ENCODE measurements around the gene CTNNA3. TPM values are rescaled to one million over a fixed set of nuclear protein-coding genes. Genes with fewer than 3 reads are reported as not detected.

CTNNA3 gene
- total and polyA plus RNA-seq, 2 donors (not counting 3 experiments of a cell fraction or from before 2014, with no cell fraction given), result not detected

DNA sequence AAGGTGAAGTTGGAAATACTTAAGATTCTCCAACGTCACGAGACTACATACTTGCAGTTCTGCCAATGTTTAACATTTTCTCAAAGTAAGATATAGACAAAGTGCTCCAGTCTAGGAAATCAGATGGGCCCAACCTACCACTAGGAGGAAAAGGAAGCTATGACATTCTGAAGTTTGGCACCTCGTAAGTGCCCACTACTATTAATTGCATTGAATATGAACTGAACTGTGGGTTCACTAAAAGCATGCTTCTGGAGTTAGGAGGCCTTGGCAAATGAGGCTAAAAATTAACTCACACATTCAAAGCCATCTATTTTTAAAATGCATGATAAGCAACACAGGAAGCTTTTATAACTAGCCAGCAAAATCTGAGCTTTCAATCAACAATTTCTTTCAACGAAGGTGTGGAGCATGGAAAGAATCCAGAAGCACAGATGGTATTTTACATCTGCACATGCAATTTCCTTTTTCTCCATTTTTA is 620.5 kb downstream of the CTNNA3 start:
- intact Hi-C loops (cut with micrococcal nuclease) (no loop called here), dilution Hi-C loops (cut with MboI; ENCODE audit: extremely low pct_ligation_motif_present, low sequenced_read_pairs) (no loop called here)
- Histone ChIP-seq H3K36me3 (ENCODE audit: control insufficient read depth in 2 of 2, extremely low read depth in 1 of 2, insufficient read depth in 2 of 2, low read length in 2 of 2) (no peaks in the 10 kb centered on the region), H3K9ac (replicated peaks; ENCODE audit: extremely low read depth, insufficient read depth, low read length) (no peak overlapping the region), H2AFZ (ENCODE audit: low read depth, low read length) (no peak overlapping the region), H3K4me2 (ENCODE audit: insufficient read depth, low read length) (no peak overlapping the region), H3K27ac (ENCODE audit: insufficient read depth, low read depth, low read length) (no peak overlapping the region), H3K79me2 (ENCODE audit: control insufficient read depth, insufficient read depth, low read length) (no peaks in the 10 kb centered on the region), H3K9me3 (replicated peaks; ENCODE audit: control insufficient read depth, insufficient read depth, low read length) (no peaks in the 10 kb centered on the region), H3K9me1 (replicated peaks; ENCODE audit: control insufficient read depth, extremely low read depth, insufficient read depth, low read length) (no peaks in the 10 kb centered on the region), H3K4me3 (replicated peaks in 1 of 3; ENCODE audit: insufficient read depth in 1 of 3, low read depth in 1 of 3, low read length in 3 of 3) (no peak overlapping the region), H4K20me1 (replicated peaks; ENCODE audit: control insufficient read depth, extremely low read depth, insufficient read depth, low read length) (no peaks in the 10 kb centered on the region), H3K4me1 (ENCODE audit: control insufficient read depth, extremely low read depth, insufficient read depth, low read length) (no peaks in the 10 kb centered on the region), H3K27me3 (ENCODE audit: control insufficient read depth in 2 of 2, insufficient read depth in 2 of 2, low read length in 2 of 2) (no peaks in the 10 kb centered on the region)
- no peak for FAIRE-seq
- CTCF ChIA-PET, result no interaction called here
- TF ChIP-seq, protein P1, sequence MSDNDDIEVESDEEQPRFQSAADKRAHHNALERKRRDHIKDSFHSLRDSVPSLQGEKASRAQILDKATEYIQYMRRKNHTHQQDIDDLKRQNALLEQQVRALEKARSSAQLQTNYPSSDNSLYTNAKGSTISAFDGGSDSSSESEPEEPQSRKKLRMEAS (IDR thresholded peaks at IDR 0.05; ENCODE audit: insufficient read depth, insufficient read length), result no peak
- no peak for TF ChIP-seq EZH2 (IDR thresholded peaks at IDR 0.05; ENCODE audit: borderline replicate concordance, low read depth, low read length, severe bottlenecking)
- TF ChIP-seq POLR2A (IDR thresholded peaks at IDR 0.05; ENCODE audit: low read depth, low read length), result no peak
- no peak for TF ChIP-seq POLR2AphosphoS5 (IDR thresholded peaks at IDR 0.05; ENCODE audit: insufficient read depth, low read depth, low read length)
- no peak for TF ChIP-seq JUN (IDR thresholded peaks at IDR 0.05; ENCODE audit: borderline replicate concordance, insufficient read depth, insufficient read length, low read depth)
- TF ChIP-seq FOS (IDR thresholded peaks at IDR 0.05; ENCODE audit: borderline replicate concordance, insufficient read depth, low read length), result no peak
- no peak for TF ChIP-seq GATA2 (IDR thresholded peaks at IDR 0.05; ENCODE audit: insufficient read depth, insufficient read length, low read depth, low read length)
- DNase-seq (ENCODE audit: low read depth, low spot score), result no peak
- no TSS peak for BruUV-seq (replicated peaks)
- POLR2A ChIA-PET, result no interaction called here

DNA sequence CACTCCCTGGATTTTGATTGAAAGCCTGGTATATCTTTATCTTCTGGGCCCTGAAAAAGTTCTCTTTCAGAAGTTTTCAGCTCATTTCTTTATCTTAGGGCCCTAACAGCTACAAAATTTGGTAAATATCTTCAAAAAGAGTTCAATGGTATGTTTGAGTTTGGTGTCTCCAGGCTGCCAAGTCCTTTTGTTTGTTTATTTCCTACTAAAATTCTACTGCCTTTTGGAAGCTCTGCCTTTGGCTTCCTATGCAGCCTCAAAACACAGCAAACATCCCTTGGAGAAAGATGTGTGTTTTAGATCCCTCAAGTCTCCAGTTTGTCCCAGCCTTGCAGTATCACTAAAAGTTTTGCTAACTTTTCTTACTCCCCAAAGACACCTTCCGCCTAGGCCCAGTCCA is 623.3 kb downstream of the CTNNA3 start:
- H2AFZ ChIP-seq (ENCODE audit: low read depth, low read length), result no peak overlapping the region
- H3K9me1 ChIP-seq (replicated peaks; ENCODE audit: control insufficient read depth, extremely low read depth, insufficient read depth, low read length), result no peaks in the 10 kb centered on the region
- CTCF ChIA-PET, result no interaction called here
- no peak overlapping the region for H3K9ac ChIP-seq (replicated peaks; ENCODE audit: extremely low read depth, insufficient read depth, low read length)
- no peaks in the 10 kb centered on the region for H4K20me1 ChIP-seq (replicated peaks; ENCODE audit: control insufficient read depth, extremely low read depth, insufficient read depth, low read length)
- H3K36me3 ChIP-seq (ENCODE audit: control insufficient read depth in 2 of 2, extremely low read depth in 1 of 2, insufficient read depth in 2 of 2, low read length in 2 of 2), result no peaks in the 10 kb centered on the region
- no peaks in the 10 kb centered on the region for H3K79me2 ChIP-seq (ENCODE audit: control insufficient read depth, insufficient read depth, low read length)
- no peak overlapping the region for H3K27ac ChIP-seq (ENCODE audit: insufficient read depth, low read depth, low read length)
- no peaks in the 10 kb centered on the region for H3K9me3 ChIP-seq (replicated peaks; ENCODE audit: control insufficient read depth, insufficient read depth, low read length)
- no peak overlapping the region for H3K4me2 ChIP-seq (ENCODE audit: insufficient read depth, low read length)
- intact Hi-C loops (cut with micrococcal nuclease), result no loop called here
- no peaks in the 10 kb centered on the region for H3K4me1 ChIP-seq (ENCODE audit: control insufficient read depth, extremely low read depth, insufficient read depth, low read length)
- TF ChIP-seq MYC (IDR thresholded peaks at IDR 0.05; ENCODE audit: low read depth, low read length), result no peak
- TF ChIP-seq, protein P2, sequence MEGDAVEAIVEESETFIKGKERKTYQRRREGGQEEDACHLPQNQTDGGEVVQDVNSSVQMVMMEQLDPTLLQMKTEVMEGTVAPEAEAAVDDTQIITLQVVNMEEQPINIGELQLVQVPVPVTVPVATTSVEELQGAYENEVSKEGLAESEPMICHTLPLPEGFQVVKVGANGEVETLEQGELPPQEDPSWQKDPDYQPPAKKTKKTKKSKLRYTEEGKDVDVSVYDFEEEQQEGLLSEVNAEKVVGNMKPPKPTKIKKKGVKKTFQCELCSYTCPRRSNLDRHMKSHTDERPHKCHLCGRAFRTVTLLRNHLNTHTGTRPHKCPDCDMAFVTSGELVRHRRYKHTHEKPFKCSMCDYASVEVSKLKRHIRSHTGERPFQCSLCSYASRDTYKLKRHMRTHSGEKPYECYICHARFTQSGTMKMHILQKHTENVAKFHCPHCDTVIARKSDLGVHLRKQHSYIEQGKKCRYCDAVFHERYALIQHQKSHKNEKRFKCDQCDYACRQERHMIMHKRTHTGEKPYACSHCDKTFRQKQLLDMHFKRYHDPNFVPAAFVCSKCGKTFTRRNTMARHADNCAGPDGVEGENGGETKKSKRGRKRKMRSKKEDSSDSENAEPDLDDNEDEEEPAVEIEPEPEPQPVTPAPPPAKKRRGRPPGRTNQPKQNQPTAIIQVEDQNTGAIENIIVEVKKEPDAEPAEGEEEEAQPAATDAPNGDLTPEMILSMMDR (IDR thresholded peaks at IDR 0.05; ENCODE audit: extremely low read depth in 1 of 2, insufficient read depth in 1 of 2, low read depth in 1 of 2, low read length in 2 of 2), result no peak
- TF ChIP-seq JUN (IDR thresholded peaks at IDR 0.05; ENCODE audit: borderline replicate concordance, insufficient read depth, insufficient read length, low read depth), result no peak
- TF ChIP-seq FOS (IDR thresholded peaks at IDR 0.05; ENCODE audit: borderline replicate concordance, insufficient read depth, low read length), result no peak
- no peak for TF ChIP-seq POLR2A (IDR thresholded peaks at IDR 0.05; ENCODE audit: low read depth, low read length)
- TF ChIP-seq POLR2AphosphoS5 (IDR thresholded peaks at IDR 0.05; ENCODE audit: insufficient read depth, low read depth, low read length), result no peak
- TF ChIP-seq, protein P1 (IDR thresholded peaks at IDR 0.05; ENCODE audit: insufficient read depth, insufficient read length), result no peak
- no peak for TF ChIP-seq GATA2 (IDR thresholded peaks at IDR 0.05; ENCODE audit: insufficient read depth, insufficient read length, low read depth, low read length)
- no peak for TF ChIP-seq EZH2 (IDR thresholded peaks at IDR 0.05; ENCODE audit: borderline replicate concordance, low read depth, low read length, severe bottlenecking)
- POLR2A ChIA-PET, result no interaction called here
- dilution Hi-C loops (cut with MboI; ENCODE audit: extremely low pct_ligation_motif_present, low sequenced_read_pairs), result no loop called here
- H3K4me3 ChIP-seq (replicated peaks in 1 of 3; ENCODE audit: insufficient read depth in 1 of 3, low read depth in 1 of 3, low read length in 3 of 3), result no peak overlapping the region
- DNase-seq (ENCODE audit: low read depth, low spot score) (no peak), FAIRE-seq (no peak)
- H3K27me3 ChIP-seq (ENCODE audit: control insufficient read depth in 2 of 2, insufficient read depth in 2 of 2, low read length in 2 of 2), result no peaks in the 10 kb centered on the region
- no TSS peak for BruUV-seq (replicated peaks)
